Activated naive CD4-positive, alpha-beta T cell treated with anti-CD3 and anti-CD28 coated beads, Interleukin-2, amount 50 U/mL, for 24 hours (primary cell): ENCODE results near the gene ATG12.
A peak's percentile ranks its signal among the peaks of the same experiment; 100 is the strongest.
"Not testable (repeated sequence)": the region's sequence is repeated elsewhere in the genome, so short reads cannot be mapped to it uniquely, and the experiment has no call there.

Experiments used
- H3K27ac Mint-ChIP-seq: one replicate; pipeline ENCODE4 v1.8.0; 2021; ENCODE audit warnings: mild to moderate bottlenecking, mixed read lengths
- H3K27me3 Mint-ChIP-seq: one replicate; pipeline ENCODE4 v1.8.0; 2021; ENCODE audit warnings: mixed read lengths
- H3K36me3 Mint-ChIP-seq: one replicate; pipeline ENCODE4 v1.8.0; 2021; ENCODE audit warnings: mixed read lengths
- H3K4me1 Mint-ChIP-seq: one replicate; pipeline ENCODE4 v1.8.0; 2021; ENCODE audit warnings: mixed read lengths
- H3K4me3 Mint-ChIP-seq: one replicate; pipeline ENCODE4 v1.8.0; 2021; ENCODE audit warnings: mild to moderate bottlenecking, mixed read lengths
- H3K9me3 Mint-ChIP-seq: one replicate; pipeline ENCODE4 v1.8.0; 2021; ENCODE audit warnings: mixed read lengths

The ATG12 gene

GRCh38 chr5:115841382-115842088 is at the start of gene ATG12, which contains the start of gene AP3S1:
ATG12 (minus strand) TSS chr5:115841565; CDS start chr5:115841552, 13 bp downstream.
AP3S1 (plus strand) TSS chr5:115841935; CDS start chr5:115842038, 103 bp downstream.
- H3K27ac Mint-ChIP-seq = peak within 1 kb of the TSS; percentile 100
- no peaks in the 10 kb centered on the region for H3K9me3 Mint-ChIP-seq
- H3K27me3 Mint-ChIP-seq = no peaks in the 10 kb centered on the region
- H3K4me1 Mint-ChIP-seq = peaks cover 63% of the 10 kb centered on the region
- H3K4me3 Mint-ChIP-seq = peak within 1 kb of the TSS; percentile 98
- H3K36me3 Mint-ChIP-seq = peaks cover 6% of the 10 kb centered on the region

- H3K27me3 Mint-ChIP-seq = no peaks in the 10 kb centered on the region
- peaks cover 8% of the 10 kb centered on the region for H3K36me3 Mint-ChIP-seq
These were observed 46.7 kb upstream of the ATG12 start for GRCh38 chr5:115888027-115888426.

GRCh38 chr5:115885208-115885607 is 43.8 kb upstream of the ATG12 start:
- H3K9me3 Mint-ChIP-seq, H3K4me3 Mint-ChIP-seq, H3K4me1 Mint-ChIP-seq, H3K27ac Mint-ChIP-seq, H3K27me3 Mint-ChIP-seq: not testable (repeated sequence)
- peaks cover 23% of the 10 kb centered on the region for H3K36me3 Mint-ChIP-seq

More at GRCh38 chr5:115888027-115888426, 46.7 kb upstream of the ATG12 start:
- Mint-ChIP-seq H3K4me1 (no peaks in the 10 kb centered on the region), H3K9me3 (no peaks in the 10 kb centered on the region), H3K27ac (no peak overlapping the region), H3K4me3 (no peak overlapping the region)

- Mint-ChIP-seq H3K9me3 (no peaks in the 10 kb centered on the region), H3K27ac (no peak overlapping the region), H3K4me3 (no peak overlapping the region), H3K36me3 (peaks cover 28% of the 10 kb centered on the region), H3K4me1 (no peaks in the 10 kb centered on the region), H3K27me3 (no peaks in the 10 kb centered on the region)
These were observed 43.3 kb upstream of the ATG12 start for GRCh38 chr5:115884704-115885103.

GRCh38 chr5:115882434-115882833 is 41.1 kb upstream of the ATG12 start:
- not testable (repeated sequence) for H3K4me3 Mint-ChIP-seq

GRCh38 chr5:115877342-115877741 is 36.0 kb upstream of the ATG12 start:
- not testable (repeated sequence) for H3K27me3 Mint-ChIP-seq, H3K27ac Mint-ChIP-seq, H3K9me3 Mint-ChIP-seq, H3K4me1 Mint-ChIP-seq, H3K4me3 Mint-ChIP-seq
- peaks cover 58% of the 10 kb centered on the region for H3K36me3 Mint-ChIP-seq

More at GRCh38 chr5:115882434-115882833, 41.1 kb upstream of the ATG12 start:
- H3K4me1 Mint-ChIP-seq, H3K27ac Mint-ChIP-seq, H3K27me3 Mint-ChIP-seq, H3K9me3 Mint-ChIP-seq: not testable (repeated sequence)
- peaks cover 41% of the 10 kb centered on the region for H3K36me3 Mint-ChIP-seq

- H3K36me3 Mint-ChIP-seq = peaks cover 58% of the 10 kb centered on the region
- no peaks in the 10 kb centered on the region for H3K27me3 Mint-ChIP-seq
These were observed 34.1 kb upstream of the ATG12 start for GRCh38 chr5:115875447-115875846.

GRCh38 chr5:115873392-115873791 is 32.0 kb upstream of the ATG12 start:
- Mint-ChIP-seq H3K27ac (no peak overlapping the region), H3K4me1 (no peaks in the 10 kb centered on the region), H3K4me3 (no peak overlapping the region), H3K27me3 (no peaks in the 10 kb centered on the region), H3K36me3 (peaks cover 49% of the 10 kb centered on the region), H3K9me3 (no peaks in the 10 kb centered on the region)

More at GRCh38 chr5:115875447-115875846, 34.1 kb upstream of the ATG12 start:
- H3K4me3 Mint-ChIP-seq = no peak overlapping the region
- no peaks in the 10 kb centered on the region for H3K4me1 Mint-ChIP-seq
- H3K9me3 Mint-ChIP-seq = no peaks in the 10 kb centered on the region
- H3K27ac Mint-ChIP-seq = no peak overlapping the region

GRCh38 chr5:115872447-115872846 is 31.1 kb upstream of the ATG12 start:
- Mint-ChIP-seq H3K27ac (no peak overlapping the region), H3K36me3 (peaks cover 43% of the 10 kb centered on the region), H3K4me3 (no peak overlapping the region)

GRCh38 chr5:115869256-115869795 is 28.0 kb upstream of the ATG12 start:
- H3K4me3 Mint-ChIP-seq = no peak overlapping the region
- H3K36me3 Mint-ChIP-seq = peaks cover 23% of the 10 kb centered on the region
- H3K27me3 Mint-ChIP-seq = no peaks in the 10 kb centered on the region
- H3K9me3 Mint-ChIP-seq = no peaks in the 10 kb centered on the region
- H3K27ac Mint-ChIP-seq = no peak overlapping the region
- H3K4me1 Mint-ChIP-seq = peaks cover 6% of the 10 kb centered on the region

More at GRCh38 chr5:115872447-115872846, 31.1 kb upstream of the ATG12 start:
- Mint-ChIP-seq H3K9me3 (no peaks in the 10 kb centered on the region), H3K27me3 (no peaks in the 10 kb centered on the region), H3K4me1 (no peaks in the 10 kb centered on the region)

- Mint-ChIP-seq H3K36me3 (peaks cover 6% of the 10 kb centered on the region), H3K27ac (no peak overlapping the region), H3K4me1 (peaks cover 45% of the 10 kb centered on the region), H3K27me3 (no peaks in the 10 kb centered on the region), H3K4me3 (no peak overlapping the region), H3K9me3 (no peaks in the 10 kb centered on the region)
These were observed 18.0 kb upstream of the ATG12 start for GRCh38 chr5:115859378-115859777.

GRCh38 chr5:115858396-115858795 is 17.0 kb upstream of the ATG12 start:
- Mint-ChIP-seq H3K27me3 (no peaks in the 10 kb centered on the region), H3K4me1 (peaks cover 38% of the 10 kb centered on the region), H3K36me3 (peaks cover 13% of the 10 kb centered on the region), H3K9me3 (peaks cover under 1% of the 10 kb centered on the region), H3K27ac (no peak overlapping the region), H3K4me3 (no peak overlapping the region)

GRCh38 chr5:115857626-115858349 is 16.4 kb upstream of the ATG12 start:
- Mint-ChIP-seq H3K4me3 (no peak overlapping the region), H3K27me3 (no peaks in the 10 kb centered on the region), H3K36me3 (peaks cover 16% of the 10 kb centered on the region), H3K27ac (no peak overlapping the region), H3K9me3 (peaks cover 5% of the 10 kb centered on the region), H3K4me1 (peaks cover 40% of the 10 kb centered on the region)

- Mint-ChIP-seq H3K4me3 (no peak overlapping the region), H3K27ac (no peak overlapping the region), H3K27me3 (no peaks in the 10 kb centered on the region), H3K4me1 (peaks cover 40% of the 10 kb centered on the region), H3K36me3 (peaks cover 16% of the 10 kb centered on the region), H3K9me3 (peaks cover 5% of the 10 kb centered on the region)
These were observed 15.7 kb upstream of the ATG12 start for GRCh38 chr5:115857057-115857479.

GRCh38 chr5:115855959-115856358 is 14.6 kb upstream of the ATG12 start:
- Mint-ChIP-seq H3K4me1 (peaks cover 45% of the 10 kb centered on the region), H3K27me3 (no peaks in the 10 kb centered on the region), H3K9me3 (peaks cover 5% of the 10 kb centered on the region), H3K36me3 (peaks cover 15% of the 10 kb centered on the region), H3K4me3 (no peak overlapping the region), H3K27ac (no peak overlapping the region)

GRCh38 chr5:115854139-115854538 is 12.8 kb upstream of the ATG12 start:
- peaks cover 58% of the 10 kb centered on the region for H3K4me1 Mint-ChIP-seq
- H3K27ac Mint-ChIP-seq = no peak overlapping the region
- H3K36me3 Mint-ChIP-seq = peaks cover 15% of the 10 kb centered on the region
- H3K27me3 Mint-ChIP-seq = no peaks in the 10 kb centered on the region
- peaks cover 5% of the 10 kb centered on the region for H3K9me3 Mint-ChIP-seq
- H3K4me3 Mint-ChIP-seq = no peak overlapping the region
